Endometrial microvascular endothelial cells (primary cell): Measurements from ENCODE around the gene APLP2. TPM values are rescaled to one million over a fixed set of nuclear protein-coding genes. Genes with fewer than 3 reads are reported as not detected.
"Not testable (repeated sequence)": the region's sequence is repeated elsewhere in the genome, so short reads cannot be mapped to it uniquely, and the experiment has no call there.

Experiments
- in situ Hi-C: cut with HindIII; loops from 2 replicates; pipeline ENCODE4 v1.10.0; 2017; ENCODE audit warnings: low sequenced_read_pairs, low pct_unique_long_range_greater_than_20kb; ENCODE audit errors: inconsistent ontology term
- total RNA-seq: library from RNA; depleted of rRNA; stranded (reverse); fragments of >200 nt; gene quantifications from one replicate; pipeline ENCODE4 v1.2.3, GENCODE V29; 2015; ENCODE audit errors: inconsistent ontology term

APLP2 gene
- total RNA-seq, 1 donor from 2014 or later: 580 TPM

DNA sequence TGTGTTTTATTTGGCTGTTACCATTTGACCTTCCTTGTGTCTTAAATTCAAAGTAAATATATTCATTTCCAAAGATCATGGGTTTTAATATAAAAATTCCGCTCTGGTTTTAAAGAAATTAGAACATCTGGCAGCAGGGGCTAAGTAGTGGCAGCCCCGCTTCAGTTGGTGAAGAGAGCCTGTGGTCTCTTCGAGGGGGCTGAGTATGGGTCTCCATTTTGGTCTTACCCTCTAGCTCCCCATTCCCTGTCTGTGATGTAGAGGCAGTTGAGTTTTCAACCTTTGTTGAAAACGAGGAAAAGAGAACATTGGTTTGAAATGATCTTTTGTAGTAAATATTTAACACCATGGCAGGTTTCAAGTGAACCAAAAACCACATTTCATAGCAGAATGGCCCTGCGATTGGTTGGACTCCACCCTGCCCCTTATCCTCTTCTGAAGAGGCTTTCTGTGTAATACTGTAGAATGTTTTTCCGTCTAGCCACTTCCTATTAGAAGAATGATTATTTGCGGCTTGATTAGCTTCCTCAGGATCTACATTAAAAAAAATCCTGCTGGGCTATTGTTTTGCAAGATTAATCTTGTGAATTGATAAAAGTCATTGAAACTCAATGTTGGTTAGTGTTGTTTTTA is 17.7 kb downstream of the APLP2 start:
- in situ Hi-C loops: no loop called here

DNA sequence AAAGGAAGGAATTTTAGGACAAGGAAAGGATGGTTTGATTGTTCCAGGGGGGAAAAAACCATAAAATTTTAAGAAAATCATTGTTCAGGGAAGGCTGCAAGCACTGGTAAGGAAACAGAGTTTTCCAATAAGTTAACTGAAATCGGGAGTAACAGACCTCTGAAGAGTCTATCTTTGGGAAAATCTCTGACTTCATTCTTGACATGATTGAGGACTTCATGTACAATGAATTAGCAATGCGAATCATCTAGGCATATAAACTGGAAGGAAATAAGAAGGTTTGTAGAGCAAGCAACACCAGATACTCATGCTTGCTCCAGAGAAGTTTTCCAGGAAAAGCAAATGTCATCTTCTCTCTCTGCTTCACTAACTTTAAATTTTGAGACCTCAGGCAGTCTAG is 18.5 kb downstream of the APLP2 start:
- in situ Hi-C loops: no loop called here

DNA sequence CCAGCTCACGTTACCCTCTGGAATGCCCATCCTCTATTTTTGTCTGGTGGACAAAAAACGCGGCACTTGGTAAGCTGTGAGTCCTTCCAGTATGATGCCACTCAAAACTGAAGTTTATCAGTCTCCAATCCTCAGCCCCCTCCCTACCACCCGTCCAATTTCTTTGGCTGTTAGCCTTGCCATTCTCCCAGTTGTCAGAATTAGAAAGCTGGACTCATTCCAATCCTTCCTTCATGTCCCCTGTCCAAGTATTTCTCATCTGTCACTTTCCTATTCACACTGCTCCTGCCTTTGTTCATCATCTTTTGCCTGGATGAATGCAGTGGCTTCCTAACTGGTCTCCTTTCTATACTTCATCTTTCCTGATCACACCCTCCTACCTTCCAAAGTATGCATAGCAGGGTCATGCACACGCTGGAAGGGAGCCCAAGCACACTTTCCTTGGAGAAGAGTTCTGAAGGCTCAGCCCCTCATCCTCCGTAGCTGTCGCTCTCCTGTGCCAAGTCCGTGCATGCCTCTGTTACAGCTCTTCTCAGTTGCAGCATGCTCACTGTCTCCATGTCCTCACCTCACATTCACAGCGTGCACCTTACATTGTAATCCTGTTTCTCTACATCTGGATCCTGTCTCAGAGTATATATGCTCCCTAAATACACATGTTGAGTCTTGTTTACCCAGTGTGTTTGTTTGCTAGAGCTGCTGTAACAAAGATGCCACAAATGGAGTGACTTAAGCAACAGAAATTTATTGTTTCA is 19.4 kb downstream of the APLP2 start:
- in situ Hi-C loops: no loop called here

DNA sequence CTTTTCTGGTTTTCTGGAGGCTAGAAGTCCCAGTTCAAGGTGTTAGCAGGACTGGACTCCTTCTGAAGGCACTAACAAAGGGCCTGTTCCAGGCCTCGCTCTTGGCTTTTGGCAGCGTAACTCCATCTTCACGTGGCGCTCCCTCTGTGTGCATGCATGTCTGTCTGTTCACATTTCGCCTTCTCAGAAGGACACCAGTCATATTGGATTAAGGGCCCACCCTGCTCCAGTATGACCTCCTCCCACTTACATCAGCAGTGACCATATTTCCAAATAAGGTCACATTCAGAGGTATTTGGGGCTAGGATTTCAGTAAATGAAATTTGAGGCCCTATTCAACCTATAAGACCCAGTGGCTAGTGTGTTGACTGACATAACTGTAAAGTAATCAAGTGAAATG is 20.0 kb downstream of the APLP2 start:
- in situ Hi-C loops: no loop called here

DNA sequence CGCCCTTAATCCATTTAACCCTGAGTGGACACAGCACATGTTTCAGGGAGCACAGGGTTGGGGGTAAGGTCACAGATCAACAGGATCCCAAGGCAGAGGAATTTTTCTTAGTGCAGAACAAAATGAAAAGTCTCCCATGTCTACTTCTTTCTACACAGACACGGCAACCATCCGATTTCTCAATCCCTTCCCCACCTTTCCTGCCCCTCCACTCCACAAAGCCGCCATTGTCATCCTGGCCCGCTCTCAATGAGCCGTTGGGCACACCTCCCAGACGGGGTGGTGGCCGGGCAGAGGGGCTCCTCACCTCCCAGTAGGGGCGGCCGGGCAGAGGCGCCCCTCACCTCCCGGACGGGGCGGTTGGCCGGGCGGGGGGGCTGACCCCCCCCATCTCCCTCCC is 20.8 kb downstream of the APLP2 start:
- in situ Hi-C loops: not testable (repeated sequence)

GRCh38 chr11:130091169-130091568 is 21.5 kb downstream of the APLP2 start:
- in situ Hi-C loops: not testable (repeated sequence)

- in situ Hi-C loops: no loop called here
These were observed 23.0 kb downstream of the APLP2 start for GRCh38 chr11:130092661-130093060.

DNA sequence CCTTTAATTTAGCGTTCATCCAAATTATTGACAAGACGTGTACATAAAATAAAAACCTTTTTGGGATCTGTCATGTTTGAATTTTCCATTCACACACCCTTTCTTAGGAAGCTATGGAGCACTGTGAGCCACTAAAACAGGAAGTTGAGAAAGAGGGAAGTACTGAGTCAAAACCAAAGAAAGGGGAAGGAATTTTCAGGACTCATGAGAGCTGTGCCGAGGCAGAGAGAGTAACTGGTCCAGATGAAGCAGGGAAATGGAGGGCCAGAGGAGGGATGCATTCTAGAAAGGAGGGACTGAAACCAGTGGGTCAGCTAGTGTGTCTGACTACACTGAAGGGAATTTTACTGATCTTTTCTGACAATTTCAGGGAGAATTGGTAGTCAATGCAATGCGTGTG is 24.9 kb downstream of the APLP2 start:
- in situ Hi-C loops: no loop called here

- in situ Hi-C loops: no loop called here
These were observed 25.6 kb downstream of the APLP2 start for GRCh38 chr11:130095326-130095725.

DNA sequence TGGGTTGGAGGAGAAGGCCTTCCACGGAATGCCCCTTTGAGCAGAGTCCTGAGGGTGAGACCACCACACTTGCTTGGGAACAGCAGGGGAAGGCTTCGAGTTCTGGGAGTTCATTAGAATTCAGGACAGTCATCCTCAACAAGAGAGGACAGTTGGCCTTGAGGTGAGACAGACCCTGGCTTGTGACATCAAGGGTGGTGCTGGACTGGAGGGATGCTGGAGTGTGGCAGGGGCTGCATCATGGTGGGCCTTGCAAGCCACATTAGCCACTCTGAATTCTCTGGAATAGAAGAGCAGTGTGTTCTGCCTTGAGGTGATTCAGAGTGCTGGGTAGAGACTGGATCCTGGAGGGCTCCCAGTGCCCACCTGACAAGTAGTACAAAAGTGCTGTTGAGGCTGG is 26.3 kb downstream of the APLP2 start:
- in situ Hi-C loops: no loop called here

DNA sequence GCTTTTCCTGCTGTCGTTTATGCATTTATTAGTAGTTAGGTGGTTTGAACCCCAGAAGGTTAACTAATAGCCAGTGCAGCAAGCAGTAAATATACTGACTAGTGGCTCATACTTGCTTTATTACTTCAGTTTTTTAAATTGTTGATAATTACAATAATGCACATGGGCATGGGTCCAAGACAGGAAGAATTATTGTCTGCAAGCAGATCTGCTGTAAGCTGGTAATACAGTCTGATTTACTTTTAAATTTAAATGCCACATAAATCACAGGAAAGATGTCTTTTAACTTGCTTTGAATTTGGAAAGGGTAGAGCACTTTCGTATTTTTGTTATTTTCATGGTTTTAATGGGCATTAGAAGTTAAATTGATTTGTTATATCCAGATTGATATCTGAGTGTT is 27.1 kb downstream of the APLP2 start:
- in situ Hi-C loops: no loop called here

GRCh38 chr11:130097285-130097684 is 27.6 kb downstream of the APLP2 start:
- in situ Hi-C loops: no loop called here

DNA sequence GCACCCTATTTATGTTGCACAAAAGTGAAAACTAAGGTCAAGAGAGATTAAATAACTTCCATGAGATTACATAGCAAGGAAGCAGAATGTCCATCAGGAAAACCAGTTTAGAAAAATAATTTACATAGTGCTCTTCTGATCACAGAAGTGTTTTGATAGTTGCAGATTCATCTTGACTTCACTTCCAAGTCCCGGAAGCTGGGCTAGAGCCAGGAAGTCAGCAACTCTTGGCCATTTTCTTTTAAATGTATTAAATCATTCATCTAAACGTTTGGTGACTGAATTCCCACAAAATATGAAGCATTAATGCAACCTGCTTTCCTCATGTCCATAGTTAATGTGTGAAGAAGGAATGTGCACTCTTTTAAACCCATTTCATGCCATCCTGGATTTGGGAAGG is 29.7 kb downstream of the APLP2 start:
- in situ Hi-C loops: no loop called here

- in situ Hi-C loops: no loop called here
These were observed 30.8 kb downstream of the APLP2 start for GRCh38 chr11:130100381-130101095.

GRCh38 chr11:130101661-130102060 is 32.0 kb downstream of the APLP2 start:
- in situ Hi-C loops: no loop called here

GRCh38 chr11:130102301-130103249 is 32.9 kb downstream of the APLP2 start:
- in situ Hi-C loops: no loop called here

DNA sequence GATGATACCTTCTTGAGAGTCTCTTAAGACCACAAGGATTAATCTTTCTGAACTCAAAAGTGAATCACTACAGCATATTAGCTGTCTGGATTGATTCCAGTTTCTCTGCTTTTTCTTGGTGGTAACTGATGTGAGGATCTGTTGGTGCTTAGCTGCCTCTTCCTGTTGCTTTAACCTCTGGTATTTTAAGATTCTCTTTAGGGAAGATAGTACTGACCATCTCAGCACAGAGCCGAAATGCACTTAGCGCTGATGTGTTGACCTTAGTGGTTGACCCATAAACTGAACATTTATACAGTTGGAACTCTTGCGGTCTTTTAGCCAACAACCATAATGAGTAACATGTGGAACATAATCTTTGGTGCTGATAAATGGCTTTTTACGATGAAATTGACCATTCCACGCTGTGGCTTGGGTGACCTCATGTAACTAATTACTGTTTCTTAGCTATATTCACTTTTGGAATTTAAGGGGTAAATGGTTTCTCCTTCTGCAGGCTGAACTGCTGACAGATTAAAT is 33.7 kb downstream of the APLP2 start:
- in situ Hi-C loops: no loop called here

- in situ Hi-C loops: no loop called here
These were observed 36.7 kb downstream of the APLP2 start for GRCh38 chr11:130106381-130106780.

- in situ Hi-C loops: not testable (repeated sequence)
These were observed 39.0 kb downstream of the APLP2 start for GRCh38 chr11:130108671-130109070.
